ENCODE results near the gene FUT7. TPM values are rescaled to one million over a fixed set of nuclear protein-coding genes. Genes with fewer than 3 reads are reported as not detected.
A peak's percentile ranks its signal among the peaks of the same experiment; 100 is the strongest.

FUT7 gene
- total and polyA plus RNA-seq, 9 of the 15 experiments (the other 6 are each of a cell fraction or from before 2014, with no cell fraction given), result not detected

DNA sequence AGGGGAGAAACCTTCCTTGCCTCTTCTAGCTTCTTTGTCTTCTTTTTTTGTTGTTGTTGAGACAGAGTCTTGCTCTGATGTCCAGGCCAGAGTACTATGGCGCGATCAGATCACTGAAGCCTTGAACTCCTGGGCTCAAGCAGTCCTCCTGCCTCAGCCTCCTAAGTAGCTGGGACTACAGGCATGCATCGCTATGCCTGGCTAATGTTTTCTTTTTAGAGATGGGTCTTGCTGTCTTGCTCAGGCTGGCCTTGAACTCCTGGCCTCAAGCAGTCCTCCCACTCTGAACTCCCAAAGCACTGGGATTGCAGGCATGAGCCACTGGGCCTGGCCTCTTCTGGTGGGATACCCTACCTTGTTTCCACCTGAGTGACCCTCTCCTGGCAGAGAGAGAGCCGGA lies 43.0 kb downstream of the FUT7 start:
- ATAC-seq (no peak), FAIRE-seq (no peak), DNase-seq (ENCODE audit: extremely low read depth in 1 of 4, low spot score in 3 of 4) (no peak)
- peak overlapping the region; percentile 58 for H2AFZ ChIP-seq (ENCODE audit: low read depth, low read length)
- no peaks in the 10 kb centered on the region for H3K27me3 ChIP-seq (ENCODE audit: control insufficient read depth in 2 of 2, insufficient read depth in 2 of 2, low read length in 2 of 2)
- intact Hi-C loops (cut with micrococcal nuclease) (no loop called here), in situ Hi-C loops (cut with MboI) (no loop called here)
- H3K9ac ChIP-seq (ENCODE audit: insufficient read depth in 1 of 2, low read depth in 2 of 2, low read length in 2 of 2), result no peak overlapping the region; a peak in 1 of 4 replicates
- BruUV-seq (replicated peaks), result no TSS peak
- H4K20me1 ChIP-seq (replicated peaks; ENCODE audit: control insufficient read depth, insufficient read depth, low read length), result no peaks in the 10 kb centered on the region
- no peak overlapping the region for H3K27ac ChIP-seq (ENCODE audit: extremely low read depth, low read depth, low read length)
- no peak overlapping the region for H3K4me3 ChIP-seq
- peaks cover 9% of the 10 kb centered on the region; the same call in 1 of the 3 replicates for H3K36me3 ChIP-seq (ENCODE audit: control insufficient read depth, insufficient read depth, low read length)
- H3K4me1 ChIP-seq (replicated peaks in 1 of 2; ENCODE audit: control insufficient read depth in 2 of 2, insufficient read depth in 2 of 2, low read length in 2 of 2), result peaks cover 10 to 47% of the 10 kb centered on the region in 2 experiments; a peak in 4 of 5 replicates
- ChIA-PET POLR2A (interaction anchor here (1.5 kb wide), 1 partner anchor 11 kb away, joined by 4 read pairs; no protein-coding TSS in a partner anchor), CTCF (ENCODE audit: low intra/inter-chr PET ratio) (no interaction called here)
- H3K9me1 ChIP-seq (ENCODE audit: control insufficient read depth, insufficient read depth, low read length), result no peaks in the 10 kb centered on the region
- WGBS (ENCODE audit: insufficient coverage, low coverage, missing lambda C conversion rate), result 66% methylated on average over 3 of the region's 4 CpGs
- peaks cover 6% of the 10 kb centered on the region for H3K9me3 ChIP-seq (replicated peaks; ENCODE audit: control insufficient read depth, insufficient read depth, low read depth, low read length)
- no peak overlapping the region for H3K4me2 ChIP-seq (ENCODE audit: insufficient read depth, low read length)
- peaks cover 16% of the 10 kb centered on the region for H3K79me2 ChIP-seq (ENCODE audit: control insufficient read depth, insufficient read depth, low read length)
- TF ChIP-seq, protein P1, sequence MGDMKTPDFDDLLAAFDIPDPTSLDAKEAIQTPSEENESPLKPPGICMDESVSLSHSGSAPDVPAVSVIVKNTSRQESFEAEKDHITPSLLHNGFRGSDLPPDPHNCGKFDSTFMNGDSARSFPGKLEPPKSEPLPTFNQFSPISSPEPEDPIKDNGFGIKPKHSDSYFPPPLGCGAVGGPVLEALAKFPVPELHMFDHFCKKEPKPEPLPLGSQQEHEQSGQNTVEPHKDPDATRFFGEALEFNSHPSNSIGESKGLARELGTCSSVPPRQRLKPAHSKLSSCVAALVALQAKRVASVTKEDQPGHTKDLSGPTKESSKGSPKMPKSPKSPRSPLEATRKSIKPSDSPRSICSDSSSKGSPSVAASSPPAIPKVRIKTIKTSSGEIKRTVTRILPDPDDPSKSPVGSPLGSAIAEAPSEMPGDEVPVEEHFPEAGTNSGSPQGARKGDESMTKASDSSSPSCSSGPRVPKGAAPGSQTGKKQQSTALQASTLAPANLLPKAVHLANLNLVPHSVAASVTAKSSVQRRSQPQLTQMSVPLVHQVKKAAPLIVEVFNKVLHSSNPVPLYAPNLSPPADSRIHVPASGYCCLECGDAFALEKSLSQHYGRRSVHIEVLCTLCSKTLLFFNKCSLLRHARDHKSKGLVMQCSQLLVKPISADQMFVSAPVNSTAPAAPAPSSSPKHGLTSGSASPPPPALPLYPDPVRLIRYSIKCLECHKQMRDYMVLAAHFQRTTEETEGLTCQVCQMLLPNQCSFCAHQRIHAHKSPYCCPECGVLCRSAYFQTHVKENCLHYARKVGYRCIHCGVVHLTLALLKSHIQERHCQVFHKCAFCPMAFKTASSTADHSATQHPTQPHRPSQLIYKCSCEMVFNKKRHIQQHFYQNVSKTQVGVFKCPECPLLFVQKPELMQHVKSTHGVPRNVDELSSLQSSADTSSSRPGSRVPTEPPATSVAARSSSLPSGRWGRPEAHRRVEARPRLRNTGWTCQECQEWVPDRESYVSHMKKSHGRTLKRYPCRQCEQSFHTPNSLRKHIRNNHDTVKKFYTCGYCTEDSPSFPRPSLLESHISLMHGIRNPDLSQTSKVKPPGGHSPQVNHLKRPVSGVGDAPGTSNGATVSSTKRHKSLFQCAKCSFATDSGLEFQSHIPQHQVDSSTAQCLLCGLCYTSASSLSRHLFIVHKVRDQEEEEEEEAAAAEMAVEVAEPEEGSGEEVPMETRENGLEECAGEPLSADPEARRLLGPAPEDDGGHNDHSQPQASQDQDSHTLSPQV (IDR thresholded peaks at IDR 0.05), result 0 out of 2 replicates have a peak, but pooled peaks have one; percentile 29
- no peak for TF ChIP-seq PURB (CRISPR knock-in tag; IDR thresholded peaks at IDR 0.05; ENCODE audit: low read depth)
